ENCODE measurements around the gene XDH. TPM values are rescaled to one million over a fixed set of nuclear protein-coding genes. Genes with fewer than 3 reads are reported as not detected.

XDH gene
- total RNA-seq, 2 donors from 2014 or later: not detected

DNA sequence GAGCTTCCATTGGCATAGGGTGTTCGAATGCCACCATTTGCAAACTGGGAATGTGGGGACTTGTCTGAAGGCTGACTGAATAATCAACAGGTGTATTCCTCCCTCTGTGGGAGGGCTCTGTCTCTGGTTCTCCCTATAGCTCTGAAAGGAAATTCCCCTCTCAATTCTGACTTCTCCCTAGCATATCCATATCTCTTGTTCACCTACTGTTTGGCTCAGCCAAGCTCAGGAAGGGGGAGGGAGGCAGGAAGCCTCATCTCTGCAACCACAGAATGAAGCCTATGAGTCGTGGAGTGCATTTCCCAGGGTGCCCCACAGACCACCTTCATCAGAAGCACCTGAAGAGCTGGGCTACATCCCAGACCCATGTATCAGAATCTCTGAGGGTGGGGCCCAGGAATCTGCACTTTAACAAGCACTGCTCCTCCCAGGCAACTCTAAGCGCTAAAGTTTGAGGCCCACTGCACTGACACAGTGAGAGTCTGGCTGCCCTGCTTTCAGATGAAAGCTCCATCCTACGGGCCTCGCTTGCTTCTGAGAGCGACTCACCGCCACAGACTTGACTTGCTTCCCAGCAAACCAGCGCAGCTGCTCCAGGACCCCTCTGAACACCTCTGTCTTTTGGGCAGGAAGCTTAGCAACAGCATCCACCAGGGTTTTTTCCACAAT is 32.0 kb downstream of the XDH start:
- H3K36me3 Mint-ChIP-seq: no peaks in the 10 kb centered on the region
- DNase-seq (ENCODE audit: low spot score in 2 of 2) (no peak), ATAC-seq (peak in 1 of 2 donors; percentile 30)
- H3K9me3 Mint-ChIP-seq: no peaks in the 10 kb centered on the region
- H3K27ac Mint-ChIP-seq: no peak overlapping the region

DNA sequence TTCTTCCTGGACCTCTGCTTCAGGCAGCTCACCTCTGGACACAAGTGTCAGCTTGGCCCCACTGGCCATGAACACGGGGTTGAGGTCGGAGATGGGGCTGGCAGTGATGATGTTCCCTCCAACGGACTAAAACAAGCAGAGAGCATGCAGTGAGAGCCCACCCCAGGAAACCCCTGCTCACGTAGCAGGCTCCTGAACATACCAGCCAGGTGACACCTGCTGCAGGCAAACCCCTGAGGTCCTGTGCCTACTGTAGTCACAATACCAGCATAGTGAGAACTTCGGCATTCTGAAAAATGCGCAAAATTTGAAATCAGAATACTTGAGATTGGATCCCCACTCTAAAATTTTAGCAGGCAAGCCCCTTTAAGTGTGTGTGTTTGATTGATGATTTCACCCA is 32.9 kb downstream of the XDH start:
- Mint-ChIP-seq H3K9me3 (no peaks in the 10 kb centered on the region), H3K36me3 (no peaks in the 10 kb centered on the region), H3K27ac (no peak overlapping the region)
- ATAC-seq (no peak), DNase-seq (ENCODE audit: low spot score in 2 of 2) (no peak)

DNA sequence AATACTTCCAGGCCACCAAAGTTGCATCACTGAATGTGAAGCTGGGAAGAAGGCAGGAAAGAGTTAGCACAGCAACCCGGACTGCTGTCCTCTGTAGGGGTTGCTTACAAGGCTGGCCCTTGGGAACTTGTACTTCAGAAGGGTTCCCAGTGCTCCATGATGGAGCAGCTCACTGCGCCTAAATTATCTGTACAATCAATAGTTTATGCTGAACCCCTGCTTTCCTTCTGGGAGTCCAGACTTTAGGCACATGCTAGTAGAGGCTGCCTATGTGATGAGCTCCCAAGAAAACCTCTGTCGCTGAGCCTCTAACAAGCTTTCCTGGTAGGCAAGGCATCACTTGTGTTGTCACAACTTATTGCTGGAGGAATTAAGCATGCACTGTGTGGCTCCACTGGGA is 34.3 kb downstream of the XDH start:
- Mint-ChIP-seq H3K9me3 (no peaks in the 10 kb centered on the region), H3K36me3 (no peaks in the 10 kb centered on the region), H3K27ac (no peak overlapping the region)
- DNase-seq (ENCODE audit: low spot score in 2 of 2): no peak
- no peak for ATAC-seq

DNA sequence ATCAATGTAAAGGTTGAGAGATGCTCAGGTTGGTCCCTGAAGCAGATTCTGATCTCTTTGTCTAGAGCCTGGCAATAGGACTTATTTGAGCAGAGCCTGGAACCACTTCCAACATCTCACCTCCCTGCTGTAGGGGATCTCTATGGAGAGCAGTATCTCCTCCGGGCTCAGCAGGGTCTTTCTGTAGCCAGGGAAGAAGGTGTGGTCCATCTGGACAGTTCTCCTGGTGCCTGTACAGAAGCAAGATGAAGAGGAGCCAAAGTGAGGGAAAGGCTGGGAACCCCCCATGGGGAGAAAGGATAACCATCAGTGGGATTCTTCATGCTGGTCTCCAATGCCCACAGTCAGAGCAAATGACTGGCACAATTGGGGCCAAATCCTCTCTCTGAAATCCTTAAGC is 34.8 kb downstream of the XDH start:
- ATAC-seq: no peak
- no peak for DNase-seq (ENCODE audit: low spot score in 2 of 2)
- H3K27ac Mint-ChIP-seq: no peak overlapping the region
- no peaks in the 10 kb centered on the region for H3K36me3 Mint-ChIP-seq
- H3K9me3 Mint-ChIP-seq: no peaks in the 10 kb centered on the region

DNA sequence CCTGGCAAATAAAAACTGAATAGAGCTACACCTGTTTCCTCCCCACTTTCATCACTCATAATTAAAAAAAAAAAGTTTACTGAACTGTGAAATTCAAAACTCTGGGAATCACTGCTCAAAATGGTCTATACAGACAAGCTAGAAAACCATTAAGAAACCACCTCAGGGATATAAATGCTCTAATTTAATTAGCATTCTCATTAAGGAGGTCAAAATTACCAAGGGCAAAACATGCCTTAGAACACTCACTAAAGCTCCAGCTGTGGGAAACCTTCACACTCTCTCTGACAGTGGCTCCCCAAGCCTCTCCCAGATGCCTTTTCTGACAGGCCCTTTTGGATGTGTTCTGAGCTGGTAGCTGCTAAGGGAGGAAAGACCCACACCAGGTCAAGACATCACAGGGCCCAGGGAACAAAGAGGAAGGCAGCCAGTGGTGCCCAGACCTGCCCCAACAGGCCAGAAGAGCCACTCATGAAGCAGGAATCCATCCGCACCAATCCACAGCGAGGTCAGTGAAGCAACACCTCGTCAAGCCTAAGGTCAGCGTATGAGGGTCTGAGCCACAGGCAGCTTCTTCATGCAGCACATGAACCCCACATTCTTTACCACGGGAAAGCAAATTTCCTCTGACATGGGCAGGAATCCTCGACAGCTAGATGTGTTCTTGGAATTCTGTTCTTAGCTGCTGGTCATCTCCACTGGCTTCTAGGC is 35.6 kb downstream of the XDH start:
- H3K9me3 Mint-ChIP-seq: no peaks in the 10 kb centered on the region
- H3K27ac Mint-ChIP-seq: no peak overlapping the region
- DNase-seq (ENCODE audit: low spot score in 2 of 2) (no peak), ATAC-seq (no peak)
- H3K36me3 Mint-ChIP-seq: no peaks in the 10 kb centered on the region

DNA sequence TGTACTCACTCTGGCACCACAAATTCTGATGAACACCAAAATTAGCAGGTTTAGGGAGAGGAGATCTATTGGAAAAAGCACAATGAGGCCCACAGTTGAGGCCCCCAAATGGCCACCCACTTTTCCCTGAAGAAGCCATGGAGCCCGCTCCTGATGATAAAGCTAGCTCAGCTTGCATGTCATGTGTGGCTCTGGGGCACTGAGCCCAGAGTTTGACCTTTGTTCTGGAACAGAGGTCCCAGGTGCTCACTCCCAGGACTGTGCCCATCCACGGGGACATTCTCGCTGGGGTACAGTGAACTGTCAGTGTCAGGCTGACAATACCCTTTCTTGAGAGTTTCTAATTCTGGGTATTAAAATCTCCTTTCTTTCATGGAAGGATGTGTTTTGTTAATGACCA is 36.2 kb downstream of the XDH start:
- ATAC-seq (no peak), DNase-seq (ENCODE audit: low spot score in 2 of 2) (no peak)
- Mint-ChIP-seq H3K9me3 (no peaks in the 10 kb centered on the region), H3K27ac (no peak overlapping the region), H3K36me3 (no peaks in the 10 kb centered on the region)

DNA sequence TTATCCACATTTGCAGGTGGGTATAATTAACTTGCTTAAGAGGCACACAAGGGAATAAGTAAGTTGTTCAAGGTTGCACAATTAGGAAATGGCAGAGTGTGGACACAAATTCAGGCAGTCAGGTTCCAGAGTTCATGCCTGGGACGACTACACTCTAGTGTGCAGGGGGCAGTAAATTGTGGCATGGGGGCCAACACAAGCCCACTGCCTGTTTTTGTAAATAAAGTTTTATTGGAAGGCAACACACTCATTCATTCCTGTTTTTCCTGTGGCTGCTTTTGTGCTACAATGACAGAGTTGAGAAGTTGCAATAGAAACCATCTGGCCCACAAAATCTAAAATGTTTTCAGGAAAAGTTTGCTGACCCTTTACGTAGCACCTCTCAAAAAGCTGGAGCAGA is 41.4 kb downstream of the XDH start:
- no peaks in the 10 kb centered on the region for H3K9me3 Mint-ChIP-seq
- H3K36me3 Mint-ChIP-seq: no peaks in the 10 kb centered on the region
- DNase-seq (ENCODE audit: low spot score in 2 of 2) (no peak), ATAC-seq (no peak)
- no peak overlapping the region for H3K27ac Mint-ChIP-seq

DNA sequence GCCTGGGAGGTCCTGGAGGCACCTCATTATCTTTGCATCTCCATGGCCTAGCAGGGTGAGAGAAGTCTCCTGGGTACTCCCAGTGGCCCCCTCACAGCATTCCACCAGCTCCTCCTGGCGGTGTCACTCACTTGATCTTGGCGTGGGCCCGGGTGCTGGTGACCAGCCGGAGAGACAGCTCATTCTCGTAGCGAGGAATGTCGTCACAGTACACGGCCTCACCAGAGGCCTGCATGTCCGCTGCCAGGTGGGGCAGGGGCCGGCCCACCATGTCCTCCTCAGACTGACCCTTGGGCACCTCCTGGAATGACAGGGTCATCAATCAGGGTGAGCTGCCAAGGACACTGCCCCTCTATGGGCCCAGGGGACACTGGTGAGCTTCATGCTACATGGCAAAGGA is 42.4 kb downstream of the XDH start:
- ATAC-seq (no peak), DNase-seq (ENCODE audit: low spot score in 2 of 2) (no peak)
- Mint-ChIP-seq H3K27ac (no peak overlapping the region), H3K9me3 (no peaks in the 10 kb centered on the region), H3K36me3 (no peaks in the 10 kb centered on the region)

DNA sequence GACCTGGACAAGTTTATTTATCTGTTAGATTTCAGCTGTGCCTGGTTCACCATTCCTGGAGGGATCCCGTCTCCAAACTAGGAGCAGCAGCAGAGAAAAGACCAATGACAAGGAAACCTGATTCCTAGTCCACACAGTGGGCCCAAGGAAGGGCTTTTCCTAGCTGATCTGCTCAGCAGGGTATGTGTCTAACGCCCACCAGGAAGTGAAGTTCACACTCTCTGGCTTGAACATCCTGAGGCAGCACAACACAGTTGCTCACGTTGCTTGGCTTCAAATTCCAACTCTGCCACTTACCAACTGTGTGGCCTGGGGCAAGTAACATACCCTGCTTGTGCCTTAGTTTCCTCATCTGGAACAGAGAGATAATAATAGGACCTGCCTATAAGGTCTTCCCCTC is 42.9 kb downstream of the XDH start:
- no peak for ATAC-seq

DNA sequence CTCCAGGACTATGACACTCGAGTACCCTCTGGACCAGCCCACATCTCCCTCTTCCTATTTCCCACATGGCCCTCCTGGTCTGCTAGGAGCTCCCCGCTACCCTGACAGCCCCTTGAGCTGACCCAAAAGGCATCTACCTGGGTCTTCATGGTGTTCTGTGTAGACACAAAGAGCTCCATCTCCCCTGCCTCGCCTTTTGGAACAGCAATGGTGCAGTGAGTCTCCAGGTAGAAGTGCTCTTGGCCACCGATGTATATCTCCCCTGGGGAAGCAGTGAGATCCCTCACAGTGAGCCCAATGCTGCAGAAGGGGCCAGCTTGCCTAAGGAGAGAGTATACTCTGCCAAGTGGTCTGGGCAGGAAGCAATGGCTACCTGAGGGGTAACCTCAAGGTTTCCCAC is 47.8 kb downstream of the XDH start:
- H3K36me3 Mint-ChIP-seq: no peaks in the 10 kb centered on the region

More for the DNA sequence above, 42.9 kb downstream of the XDH start:
- Mint-ChIP-seq H3K36me3 (no peaks in the 10 kb centered on the region), H3K9me3 (no peaks in the 10 kb centered on the region), H3K27ac (no peak overlapping the region)
- no peak for DNase-seq (ENCODE audit: low spot score in 2 of 2)

DNA sequence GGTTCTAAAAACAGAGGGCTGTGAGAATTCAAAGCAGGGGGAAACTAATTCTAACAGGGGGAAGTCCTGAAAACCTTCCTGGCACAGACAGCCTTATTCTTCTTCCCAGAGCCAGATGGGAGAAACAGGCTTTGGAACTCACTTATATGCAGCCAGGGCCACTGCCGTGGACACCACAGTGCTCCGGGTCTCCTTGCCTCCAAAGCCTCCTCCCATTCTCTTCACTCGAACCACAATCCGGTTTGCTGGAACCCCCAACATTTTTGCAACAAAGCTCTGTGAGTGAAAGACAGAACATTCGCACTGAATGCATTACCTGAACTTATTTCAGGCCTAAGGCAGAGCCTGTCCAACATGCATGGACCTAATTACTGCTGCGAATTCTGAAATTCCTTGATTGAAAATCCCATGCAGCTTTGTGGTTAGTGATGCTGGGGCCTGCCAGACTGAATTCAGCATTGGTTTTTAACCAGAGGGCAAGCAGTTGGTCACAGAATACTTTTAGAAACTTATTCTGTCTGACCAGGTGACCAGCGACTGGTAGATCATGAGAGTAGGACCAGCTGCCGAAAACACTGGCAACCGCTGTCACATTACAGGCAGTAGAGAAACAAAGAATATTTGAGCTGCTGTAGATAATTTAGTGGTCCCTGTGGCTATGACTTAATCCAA is 48.6 kb downstream of the XDH start:
- Mint-ChIP-seq H3K9me3 (no peaks in the 10 kb centered on the region), H3K36me3 (no peaks in the 10 kb centered on the region), H3K27ac (no peak overlapping the region)
- no peak for ATAC-seq
- no peak for DNase-seq (ENCODE audit: low spot score in 2 of 2)

More for the DNA sequence above, 47.8 kb downstream of the XDH start:
- no peak for DNase-seq (ENCODE audit: low spot score in 2 of 2)
- Mint-ChIP-seq H3K9me3 (no peaks in the 10 kb centered on the region), H3K27ac (no peak overlapping the region)
- no peak for ATAC-seq

DNA sequence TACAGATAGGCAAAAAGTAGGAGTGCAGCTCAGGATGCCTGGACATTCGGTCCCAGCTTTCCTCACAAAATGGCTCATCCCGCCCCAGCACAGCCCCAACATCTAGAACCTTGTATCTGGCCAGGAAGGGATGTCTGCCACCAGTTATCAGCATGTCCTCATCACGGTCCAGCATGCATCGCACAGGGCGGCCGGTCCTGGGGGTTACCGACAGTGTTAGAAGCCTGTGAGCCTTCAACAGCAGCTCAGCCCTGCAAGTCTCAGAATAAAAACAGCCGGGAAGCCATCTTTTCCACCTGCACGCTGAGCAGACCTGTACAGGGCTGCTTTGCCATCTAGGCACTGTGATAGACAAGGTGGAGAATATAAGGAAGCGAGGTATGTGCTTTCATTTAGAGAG is 49.2 kb downstream of the XDH start:
- no peaks in the 10 kb centered on the region for H3K9me3 Mint-ChIP-seq
- no peak for DNase-seq (ENCODE audit: low spot score in 2 of 2)
- ATAC-seq: no peak
- H3K36me3 Mint-ChIP-seq: no peaks in the 10 kb centered on the region
- H3K27ac Mint-ChIP-seq: no peak overlapping the region

DNA sequence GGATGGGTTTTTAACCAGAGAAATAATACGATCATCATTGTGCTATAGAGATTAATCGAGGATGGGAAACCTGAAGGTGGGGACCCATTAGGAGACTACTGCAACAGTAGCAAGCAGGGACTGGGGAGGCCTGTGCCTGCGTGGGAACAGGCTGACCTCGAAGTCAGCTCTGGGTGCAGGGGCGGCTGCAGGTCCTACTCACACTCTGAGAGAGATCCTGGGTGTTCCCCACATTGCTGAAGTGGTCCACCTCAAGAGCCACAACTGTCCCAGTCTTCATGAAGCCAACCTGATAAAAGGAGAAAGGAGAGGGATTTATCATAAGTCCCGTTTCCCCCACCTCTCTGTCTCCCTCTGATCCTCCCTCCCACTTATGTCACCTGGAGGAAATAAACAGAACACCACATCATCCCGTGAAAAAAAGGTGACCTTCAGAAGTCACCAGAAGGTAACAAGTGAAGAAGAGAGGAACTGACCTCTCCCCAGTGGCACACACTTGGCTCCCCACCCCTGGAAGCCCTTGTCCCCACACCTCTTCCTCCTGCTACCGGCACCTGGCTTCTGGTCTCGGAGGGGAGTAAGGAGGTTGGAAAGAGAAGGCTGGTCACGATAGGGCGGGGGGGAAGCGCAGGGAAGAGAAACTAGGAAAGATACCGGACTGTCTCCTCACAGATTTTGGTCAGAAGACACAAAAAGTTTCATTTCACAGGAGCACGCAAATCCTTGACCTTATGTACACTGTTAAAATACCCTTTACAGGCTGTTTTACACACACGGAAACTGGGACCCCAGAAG is 50.4 kb downstream of the XDH start:
- no peak for ATAC-seq
- Mint-ChIP-seq H3K27ac (no peak overlapping the region), H3K36me3 (no peaks in the 10 kb centered on the region), H3K9me3 (no peaks in the 10 kb centered on the region)
- DNase-seq (ENCODE audit: low spot score in 2 of 2): no peak

DNA sequence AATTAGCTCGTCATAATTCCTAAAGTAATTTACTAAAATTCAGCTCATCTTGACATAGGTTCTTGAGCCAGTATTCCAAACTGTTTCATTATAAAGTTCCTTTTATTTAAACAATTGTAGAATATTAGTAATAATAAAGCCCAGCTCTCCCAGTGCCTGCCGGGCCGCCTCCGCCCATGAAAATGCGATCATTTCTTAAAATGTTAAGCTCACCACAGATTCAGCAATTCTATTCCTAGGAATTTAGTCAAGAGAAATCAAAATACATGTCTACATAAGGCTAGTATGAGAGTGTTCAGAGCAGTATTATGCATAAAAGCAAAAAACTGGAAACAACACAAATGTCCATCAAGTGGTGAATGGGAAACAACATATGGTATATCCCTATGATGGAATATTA is 52.0 kb downstream of the XDH start:
- no peak overlapping the region for H3K27ac Mint-ChIP-seq

DNA sequence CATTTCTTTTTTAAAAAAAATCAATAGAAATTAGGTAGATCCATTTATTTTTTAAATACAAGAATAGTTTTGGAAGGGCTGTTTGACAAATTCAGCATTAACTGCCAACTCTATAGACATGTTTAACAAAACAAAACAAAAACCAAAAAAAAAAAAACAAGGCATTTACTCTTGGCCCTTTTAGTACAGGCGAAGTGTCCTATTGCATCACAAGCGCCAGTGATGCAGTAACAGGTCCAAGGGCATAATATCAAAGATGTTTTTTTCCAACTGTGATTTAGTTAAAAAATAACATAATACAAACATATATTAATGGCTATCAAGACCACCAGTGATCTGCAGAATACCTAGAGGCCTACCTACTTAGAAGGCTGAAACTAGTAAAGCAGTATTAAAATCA is 55.3 kb downstream of the XDH start:
- DNase-seq (ENCODE audit: low spot score in 2 of 2) (no peak), ATAC-seq (no peak)
- Mint-ChIP-seq H3K27ac (no peak overlapping the region), H3K36me3 (peaks cover 0 to 9% of the 10 kb centered on the region in 2 donors), H3K9me3 (no peaks in the 10 kb centered on the region)

More for the DNA sequence above, 52.0 kb downstream of the XDH start:
- H3K36me3 Mint-ChIP-seq: no peaks in the 10 kb centered on the region
- DNase-seq (ENCODE audit: low spot score in 2 of 2) (no peak), ATAC-seq (no peak)
- no peaks in the 10 kb centered on the region for H3K9me3 Mint-ChIP-seq

DNA sequence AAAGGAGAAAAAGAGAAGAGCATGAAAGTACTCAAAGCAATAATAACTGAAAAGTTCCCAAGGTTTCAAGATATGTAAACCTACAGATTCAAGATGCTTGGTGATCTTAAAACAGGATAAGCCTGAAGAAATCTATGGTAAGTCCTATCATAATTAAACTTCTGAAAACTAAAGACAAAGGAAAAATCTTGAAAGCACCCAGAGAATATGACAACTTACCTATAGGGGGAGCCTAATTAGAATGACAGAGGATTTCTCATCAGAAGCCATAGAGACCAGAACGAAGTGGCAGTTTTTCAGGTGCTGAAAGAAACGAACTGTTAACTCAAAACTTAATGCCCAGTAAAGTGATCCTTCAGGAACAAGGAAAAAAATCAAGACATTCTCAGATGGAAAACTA is 59.7 kb downstream of the XDH start:
- ATAC-seq (no peak), DNase-seq (ENCODE audit: low spot score in 2 of 2) (no peak)
- Mint-ChIP-seq H3K27ac (no peak overlapping the region), H3K9me3 (no peaks in the 10 kb centered on the region), H3K36me3 (peaks cover 0 to 14% of the 10 kb centered on the region in 2 donors)

DNA sequence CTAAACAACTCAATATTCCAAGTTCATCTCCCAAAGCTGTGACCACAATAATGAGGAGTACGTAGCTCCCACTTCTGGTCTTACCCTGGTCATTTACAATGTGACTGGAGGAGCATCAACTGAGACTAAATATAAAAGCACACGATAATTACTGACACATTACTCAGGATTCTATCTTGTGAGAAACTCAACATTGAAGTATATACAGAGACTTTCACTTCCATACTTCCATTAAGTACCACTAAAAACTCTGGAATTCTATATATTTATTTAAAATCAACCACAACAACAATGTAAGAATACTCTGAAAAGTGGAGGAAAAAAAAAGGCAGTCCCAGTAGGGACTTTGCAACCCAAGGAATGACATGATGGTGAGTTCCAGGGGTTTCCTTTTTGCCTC is 61.4 kb downstream of the XDH start:
- Mint-ChIP-seq H3K27ac (no peak overlapping the region), H3K36me3 (peaks cover 0 to 14% of the 10 kb centered on the region in 2 donors), H3K9me3 (no peaks in the 10 kb centered on the region)
- DNase-seq (ENCODE audit: low spot score in 2 of 2): no peak
- ATAC-seq: no peak

Data from activated naive CD4-positive, alpha-beta T cell treated with anti-CD3 and anti-CD28 coated beads, Interleukin-2, amount 50 U/mL, for 72 hours (primary cell).